ENCODE data around the gene RING1. TPM values are rescaled to one million over a fixed set of nuclear protein-coding genes. Genes with fewer than 3 reads are reported as not detected.

RING1 gene
- total RNA-seq, 4 donors from 2014 or later = 1.8 to 66.9 (median 30.1) TPM

- no peak overlapping the region for H3K27ac ChIP-seq
- no peak for DNase-seq
- TF ChIP-seq POLR2A (IDR thresholded peaks at IDR 0.05) (no peak), CTCF (IDR thresholded peaks at IDR 0.05) (no peak)
- H3K36me3 ChIP-seq = no peaks in the 10 kb centered on the region
- H3K4me1 ChIP-seq = peaks cover 10% of the 10 kb centered on the region in 2 donors
- no peaks in the 10 kb centered on the region for H3K27me3 ChIP-seq
- intact Hi-C loops (cut with DNase I; ENCODE audit: low total_unique reads) = loop anchor here (10.0 kb wide), 1 partner anchor 93 kb away; the partner anchor contains the start of gene RGL2
- H3K9me3 ChIP-seq = no peaks in the 10 kb centered on the region
- H3K4me3 ChIP-seq = peak overlapping the region; percentile 72 to 89
Observed at GRCh38 chr6:33201935-33202334, 6.4 kb upstream of the RING1 start.

- no peak overlapping the region for H3K4me3 ChIP-seq
- no peak overlapping the region for H3K27ac ChIP-seq
- H3K4me1 ChIP-seq = peaks cover 10% of the 10 kb centered on the region in 2 donors
- H3K27me3 ChIP-seq = no peaks in the 10 kb centered on the region
- no peak for TF ChIP-seq CTCF (IDR thresholded peaks at IDR 0.05)
- no peak for TF ChIP-seq POLR2A (IDR thresholded peaks at IDR 0.05)
- no peaks in the 10 kb centered on the region for H3K9me3 ChIP-seq
- no peaks in the 10 kb centered on the region for H3K36me3 ChIP-seq
- intact Hi-C loops (cut with DNase I; ENCODE audit: low total_unique reads) = loop anchor here (10.0 kb wide), 1 partner anchor 92 kb away; the partner anchor contains the start of gene RGL2
- no peak for DNase-seq
Observed at GRCh38 chr6:33202799-33203198, 5.5 kb upstream of the RING1 start.

- no peak overlapping the region for H3K4me3 ChIP-seq
- H3K36me3 ChIP-seq = no peaks in the 10 kb centered on the region
- intact Hi-C loops (cut with DNase I; ENCODE audit: low total_unique reads) = loop anchor here (10.0 kb wide), 1 partner anchor 91 kb away; the partner anchor contains the start of gene RGL2
- no peaks in the 10 kb centered on the region for H3K27me3 ChIP-seq
- TF ChIP-seq POLR2A (IDR thresholded peaks at IDR 0.05) (no peak), CTCF (IDR thresholded peaks at IDR 0.05) (no peak)
- no peak overlapping the region for H3K27ac ChIP-seq
- no peaks in the 10 kb centered on the region for H3K9me3 ChIP-seq
- peaks cover 10% of the 10 kb centered on the region in 2 donors for H3K4me1 ChIP-seq
- no peak for DNase-seq
Observed at GRCh38 chr6:33203443-33204164, 4.7 kb upstream of the RING1 start.

GRCh38 chr6:33204165-33204414 lies 4.2 kb upstream of the RING1 start:
- Histone ChIP-seq H3K9me3 (no peaks in the 10 kb centered on the region), H3K36me3 (no peaks in the 10 kb centered on the region), H3K27me3 (no peaks in the 10 kb centered on the region), H3K4me3 (peak overlapping the region in 1 of 2 donors; percentile 41), H3K27ac (no peak overlapping the region), H3K4me1 (peaks cover 10% of the 10 kb centered on the region in 2 donors)
- TF ChIP-seq CTCF (IDR thresholded peaks at IDR 0.05) (no peak), POLR2A (IDR thresholded peaks at IDR 0.05) (no peak)
- intact Hi-C loops (cut with DNase I; ENCODE audit: low total_unique reads) = loop anchor here (10.0 kb wide), 1 partner anchor 91 kb away; the partner anchor contains the start of gene RGL2
- no peak for DNase-seq

DNA sequence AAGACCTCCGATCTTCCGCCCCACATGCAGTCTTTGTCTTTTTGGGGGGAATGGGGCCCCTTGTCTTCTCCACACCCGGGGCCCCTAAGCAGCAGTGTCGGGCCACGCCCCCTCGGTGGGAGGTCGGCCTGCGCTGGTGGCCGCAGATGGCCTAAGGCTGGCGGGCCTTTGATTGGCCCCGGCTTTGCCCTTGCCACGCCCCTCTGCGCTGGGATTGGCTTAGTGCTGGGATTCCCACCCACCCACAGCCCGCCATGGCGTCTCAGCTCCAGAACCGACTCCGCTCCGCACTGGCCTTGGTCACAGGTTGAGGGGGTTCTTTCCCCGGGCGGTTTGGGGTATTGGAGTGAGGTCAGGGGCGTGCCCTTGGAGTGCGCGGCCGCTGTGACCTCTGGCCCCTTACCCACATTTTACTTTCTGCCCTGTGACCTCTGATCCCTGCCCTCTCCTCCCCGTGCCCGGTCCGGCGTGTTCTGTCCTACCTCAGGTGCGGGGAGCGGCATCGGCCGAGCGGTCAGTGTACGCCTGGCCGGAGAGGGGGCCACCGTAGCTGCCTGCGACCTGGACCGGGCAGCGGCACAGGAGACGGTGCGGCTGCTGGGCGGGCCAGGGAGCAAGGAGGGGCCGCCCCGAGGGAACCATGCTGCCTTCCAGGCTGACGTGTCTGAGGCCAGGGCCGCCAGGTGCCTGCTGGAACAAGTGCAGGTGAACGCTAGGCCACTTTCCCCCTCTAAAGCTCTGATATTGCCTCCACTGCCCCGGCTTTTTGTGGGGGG lies 3.7 kb upstream of the RING1 start, which contains the start of gene HSD17B8:
TSS of gene HSD17B8 (plus strand) at position 241 of the 776 bp plus-strand sequence. CDS start at position 255, 14 bp downstream.
- Histone ChIP-seq H3K4me1 (peaks cover 10% of the 10 kb centered on the region in 2 donors), H3K27me3 (no peaks in the 10 kb centered on the region), H3K36me3 (no peaks in the 10 kb centered on the region), H3K27ac (peak within 1 kb of the TSS in 1 of 2 donors; percentile 35), H3K9me3 (no peaks in the 10 kb centered on the region), H3K4me3 (peak within 1 kb of the TSS; percentile 41)
- TF ChIP-seq POLR2A (IDR thresholded peaks at IDR 0.05) (peak in 1 of 2 donors; percentile 48), CTCF (IDR thresholded peaks at IDR 0.05) (peak in 1 of 4 experiments; percentile 7)
- DNase-seq = peak; percentile 89 to 90
- intact Hi-C loops (cut with DNase I; ENCODE audit: low total_unique reads) = loop anchor here (10.0 kb wide), 1 partner anchor 90 kb away; the partner anchor contains the start of gene RGL2

Data from uterus (tissue), 4 donors.